H1 (cell line): ENCODE measurements around the gene KCNK13. TPM values are rescaled to one million over a fixed set of nuclear protein-coding genes. Genes with fewer than 3 reads are reported as not detected.

Experiments
- CTCF ChIA-PET: fragments of 300-600 bp; sonication (Branson Sonifier 250); formaldehyde crosslinking; loops from one replicate; lab custom pipeline; 2021; ENCODE audit not compliant: partially characterized antibody; lab: Charles Lee
- POLR2A ChIA-PET: fragments of 300-600 bp; sonication (Branson Sonifier 250); formaldehyde crosslinking; loops from one replicate; lab custom pipeline; 2021; ENCODE audit warnings: inconsistent platforms; ENCODE audit not compliant: partially characterized antibody; lab: Charles Lee
- DNase-seq, 2 experiments: peaks; one replicate each; pipeline versions ENCODE4 v3.0.0 to v3.0.0-alpha.2; 2010 to 2022; ENCODE audit warnings: low spot score in 2 of 2, low read depth in 1 of 2, mixed read lengths in 1 of 2
- FAIRE-seq: peaks from 2 replicates; lab custom pipeline; 2011; peaks lifted over from hg19 to GRCh38; lab: Jason Lieb, UNC
- H2AFZ ChIP-seq: 2 replicates; pipeline ENCODE4 v1.8.1; 2012; ENCODE audit warnings: low read length, inconsistent platforms
- H2AK5ac ChIP-seq: 2 replicates; pipeline ENCODE4 v1.6.1; 2013; ENCODE audit warnings: low read depth, low read length
- H2BK120ac ChIP-seq: replicated peaks from 2 replicates; pipeline ENCODE3; 2013; ENCODE audit warnings: low read depth, low read length, inconsistent platforms
- H2BK12ac ChIP-seq: 2 replicates; pipeline ENCODE4 v1.6.1; 2013; ENCODE audit warnings: low read depth, low read length
- H2BK15ac ChIP-seq: 2 replicates; pipeline ENCODE4 v1.6.1; 2013; ENCODE audit warnings: low read length
- H2BK20ac ChIP-seq: 2 replicates; pipeline ENCODE4 v1.6.1; 2013; ENCODE audit warnings: low read length
- H2BK5ac ChIP-seq: 2 replicates; pipeline ENCODE4 v1.6.1; 2013; ENCODE audit warnings: low read depth, low read length
- H3K14ac ChIP-seq: 2 replicates; pipeline ENCODE4 v1.6.1; 2013; ENCODE audit warnings: inconsistent platforms; ENCODE audit not compliant: insufficient read length
- H3K18ac ChIP-seq: 2 replicates; pipeline ENCODE4 v1.6.1; 2013; ENCODE audit warnings: low read length; ENCODE audit errors: extremely low read depth
- H3K23ac ChIP-seq: 2 replicates; pipeline ENCODE4 v1.6.1; 2013; ENCODE audit warnings: inconsistent platforms; ENCODE audit not compliant: insufficient read length
- H3K23me2 ChIP-seq: 2 replicates; pipeline ENCODE4 v1.6.1; 2013; ENCODE audit warnings: low read depth, low read length
- H3K27ac ChIP-seq: 2 replicates; pipeline ENCODE4 v1.6.1; 2011; ENCODE audit warnings: low read depth, low read length, inconsistent platforms
- H3K27me3 ChIP-seq, 4 experiments: replicated peaks in 1 of 4; 1 replicate in 1 of 4; 2 replicates in 3 of 4; pipeline versions ENCODE4 v1.6.1 to v1.8.1; 2011 to 2013; ENCODE audit warnings: low read length in 3 of 4, mild to moderate bottlenecking in 3 of 4, inconsistent platforms in 2 of 4, mixed read lengths in 2 of 4, moderate library complexity in 1 of 4; ENCODE audit not compliant: control insufficient read depth in 3 of 4, insufficient read depth in 3 of 4; ENCODE audit errors: extremely low read depth in 1 of 4
- H3K36me3 ChIP-seq, 4 experiments: 2 replicates each; pipeline versions ENCODE4 v1.6.1 to v1.8.1; 2011 to 2013; ENCODE audit warnings: mild to moderate bottlenecking in 4 of 4, low read length in 3 of 4, moderate library complexity in 2 of 4, control low read depth in 1 of 4, inconsistent platforms in 1 of 4; ENCODE audit not compliant: insufficient read depth in 4 of 4, control insufficient read depth in 2 of 4
- H3K4ac ChIP-seq: replicated peaks from 2 replicates; pipeline ENCODE3; 2013; ENCODE audit warnings: low read length, low read depth, mixed read lengths, inconsistent platforms; ENCODE audit not compliant: insufficient read length
- H3K4me1 ChIP-seq, 4 experiments: replicated peaks in 1 of 4; 1 replicate in 1 of 4; 2 replicates in 3 of 4; pipeline versions ENCODE4 v1.6.1 to v1.8.1; 2011 to 2013; ENCODE audit warnings: low read length in 3 of 4, inconsistent platforms in 2 of 4, mixed read lengths in 1 of 4; ENCODE audit not compliant: insufficient read depth in 4 of 4, control insufficient read depth in 3 of 4
- H3K4me2 ChIP-seq, 2 experiments: 2 replicates each; pipeline versions ENCODE4 v1.6.1 to v1.8.1; 2011 to 2013; ENCODE audit warnings: low read depth in 2 of 2, low read length in 2 of 2, control low read depth in 1 of 2, inconsistent platforms in 1 of 2, mild to moderate bottlenecking in 1 of 2; ENCODE audit not compliant: insufficient read depth in 1 of 2
- H3K4me3 ChIP-seq, 4 experiments: fragments of 200-600, 300-600 bp in 1 of 4; sonication (generic), shearing (Covaris generic), sonication (Bioruptor Twin) in 1 of 4; 2 replicates each; pipeline versions ENCODE4 v1.5.1 to v1.8.1; 2011 to 2016; ENCODE audit warnings: low read length in 4 of 4, low read depth in 3 of 4, control low read depth in 2 of 4, inconsistent platforms in 2 of 4, mild to moderate bottlenecking in 2 of 4, mixed read lengths in 1 of 4, moderate library complexity in 1 of 4; ENCODE audit not compliant: insufficient read depth in 2 of 4; ENCODE audit errors: extremely low read depth in 1 of 4
- H3K56ac ChIP-seq: replicated peaks from 2 replicates; pipeline ENCODE3; 2013; ENCODE audit warnings: low read depth, mild to moderate bottlenecking, mixed read lengths, low read length, inconsistent platforms; ENCODE audit not compliant: insufficient read length
- H3K79me1 ChIP-seq: 2 replicates; pipeline ENCODE4 v1.6.1; 2013; ENCODE audit warnings: low read depth, low read length, control low read depth
- H3K79me2 ChIP-seq, 2 experiments: 2 replicates each; pipeline versions ENCODE4 v1.6.1 to v1.8.1; 2012 to 2013; ENCODE audit warnings: low read length in 2 of 2, mild to moderate bottlenecking in 2 of 2, inconsistent platforms in 1 of 2; ENCODE audit not compliant: insufficient read depth in 2 of 2, control insufficient read depth in 1 of 2
- H3K9ac ChIP-seq, 4 experiments: replicated peaks in 1 of 4; 1 replicate in 1 of 4; 2 replicates in 3 of 4; pipeline versions ENCODE4 v1.6.1 to v1.8.1; 2011 to 2013; ENCODE audit warnings: low read depth in 3 of 4, low read length in 3 of 4, control low read depth in 2 of 4, mild to moderate bottlenecking in 2 of 4, moderate library complexity in 2 of 4, inconsistent platforms in 1 of 4; ENCODE audit errors: extremely low read depth in 1 of 4
- H3K9me3 ChIP-seq, 2 experiments: 2 replicates each; pipeline versions ENCODE4 v1.6.1 to v1.8.1; 2012 to 2013; ENCODE audit warnings: mild to moderate bottlenecking in 2 of 2, moderate library complexity in 2 of 2, control low read depth in 1 of 2, inconsistent platforms in 1 of 2, low read depth in 1 of 2, low read length in 1 of 2, mixed read lengths in 1 of 2; ENCODE audit not compliant: insufficient read depth in 2 of 2
- H4K20me1 ChIP-seq, 2 experiments: replicated peaks in 1 of 2; 2 replicates each; pipeline versions ENCODE3 to v1.8.1; 2011 to 2013; ENCODE audit warnings: inconsistent platforms in 2 of 2, low read length in 2 of 2, mild to moderate bottlenecking in 1 of 2; ENCODE audit not compliant: insufficient read depth in 2 of 2, control insufficient read depth in 1 of 2
- H4K5ac ChIP-seq: 2 replicates; pipeline ENCODE4 v1.6.1; 2013; ENCODE audit warnings: low read length, low read depth, mixed read lengths, inconsistent platforms; ENCODE audit not compliant: insufficient read length
- H4K8ac ChIP-seq: 2 replicates; pipeline ENCODE4 v1.8.0; 2013; ENCODE audit warnings: mild to moderate bottlenecking, moderate library complexity, low read length, inconsistent platforms; ENCODE audit not compliant: insufficient read depth; ENCODE audit errors: extremely low read depth
- H4K91ac ChIP-seq: replicated peaks from 2 replicates; pipeline ENCODE3; 2013; ENCODE audit warnings: low read length, mixed read lengths, inconsistent platforms; ENCODE audit not compliant: insufficient read length
- CTCF ChIP-seq, 3 experiments: IDR thresholded peaks; 1 replicate in 2 of 3; 2 replicates in 1 of 3; pipeline versions ENCODE4 v1.5.1 to v1.6.1; 2011; ENCODE audit warnings: low read length in 3 of 3, mild to moderate bottlenecking in 3 of 3, inconsistent platforms in 2 of 3, low read depth in 1 of 3, moderate library complexity in 1 of 3; ENCODE audit not compliant: insufficient read depth in 1 of 3; ENCODE audit errors: control extremely low read depth in 1 of 3
- KDM4A ChIP-seq: IDR thresholded peaks from one replicate; pipeline ENCODE4 v1.7.1; 2012; ENCODE audit warnings: low read depth, mild to moderate bottlenecking, moderate library complexity, low read length, inconsistent platforms; ENCODE audit not compliant: severe bottlenecking
- RAD21 ChIP-seq, 2 experiments: IDR thresholded peaks in 1 of 2; conservative IDR thresholded peaks in 1 of 2; 2 replicates each; pipeline ENCODE4 v1.6.1; 2011; ENCODE audit warnings: low read depth in 2 of 2, low read length in 2 of 2, improper control_type of control experiment in 1 of 2, inconsistent platforms in 1 of 2, mild to moderate bottlenecking in 1 of 2, moderate library complexity in 1 of 2
- WGBS, 2 experiments: shearing (Covaris generic) in 1 of 2; methylation state at CpG; one replicate each; pipeline versions ENCODE4 v1.1.6 to v1.1.7; 2013 to 2015; ENCODE audit warnings: low lambda C conversion rate in 2 of 2, mixed read lengths in 2 of 2, inconsistent platforms in 1 of 2, low coverage in 1 of 2, missing lambda C conversion rate in 1 of 2; ENCODE audit not compliant: insufficient replicate concordance in 2 of 2, insufficient coverage in 1 of 2, insufficient read length in 1 of 2; ENCODE audit errors: extremely low coverage in 1 of 2, missing lambda C conversion rate in 1 of 2; 5-methylcytosine and 5-hydroxymethylcytosine counted together
- polyA plus RNA-seq, 7 experiments: library from polyadenylated mRNA; depleted of rRNA in 3 of 7; stranded (reverse) in 5 of 7; unstranded in 2 of 7; fragments of >200 nt in 5 of 7; fragments of 200-250 nt in 2 of 7; gene quantifications; 1 replicate in 5 of 7; 2 replicates in 1 of 7; 4 replicates in 1 of 7; pipeline versions ENCODE4 v1.2.1 to v1.2.3, GENCODE V29; 2011 to 2013; ENCODE audit warnings: missing spikeins in 2 of 7, mixed read lengths in 2 of 7
- total RNA-seq: library from RNA; stranded (reverse); fragmentation: NEBNext Ultra II Directional; extraction: Animal tissue kit (Norgen Biotek cat#: 25700); gene quantifications from 2 replicates; pipeline ENCODE4 v1.2.1, GENCODE V29; 2021

The KCNK13 gene
- total and polyA plus RNA-seq, 2 of the 8 experiments (the other 6 are each of a cell fraction or from before 2014, with no cell fraction given) = 0.39 to 0.48 TPM

- Histone ChIP-seq H3K9ac (no peak overlapping the region), H3K23me2 (no peaks in the 10 kb centered on the region), H3K23ac (no peak overlapping the region), H3K4ac (no peak overlapping the region), H2AK5ac (no peak overlapping the region), H2BK12ac (no peak overlapping the region), H2AFZ (no peak overlapping the region), H2BK20ac (no peak overlapping the region), H3K56ac (no peak overlapping the region), H3K79me1 (no peaks in the 10 kb centered on the region), H3K4me3 (no peak overlapping the region), H4K91ac (no peak overlapping the region), H4K5ac (no peak overlapping the region), H4K20me1 (no peaks in the 10 kb centered on the region), H2BK120ac (no peak overlapping the region), H3K79me2 (no peaks in the 10 kb centered on the region), H3K18ac (no peak overlapping the region), H2BK15ac (no peak overlapping the region), H3K27me3 (no peaks in the 10 kb centered on the region), H3K9me3 (0 out of 4 replicates have a peak, but pooled peaks cover 0 to 1% of the 10 kb centered on the region in 2 experiments), H4K8ac (no peak overlapping the region), H3K27ac (no peak overlapping the region), H3K36me3 (no peaks in the 10 kb centered on the region), H3K4me1 (no peaks in the 10 kb centered on the region), H3K14ac (no peak overlapping the region), H3K4me2 (no peak overlapping the region), H2BK5ac (no peak overlapping the region)
- DNase-seq = peak in 1 of 2 experiments; percentile 77
- TF ChIP-seq RAD21 (IDR thresholded peaks at IDR 0.05 in 1 of 2, conservative IDR thresholded peaks at IDR 0.05 in 1 of 2; ENCODE audit: low read depth in 2 of 2, low read length in 2 of 2) = peak; percentile 44 to 56
- TF ChIP-seq CTCF (IDR thresholded peaks at IDR 0.05; ENCODE audit: control extremely low read depth in 1 of 3, insufficient read depth in 1 of 3, low read depth in 1 of 3, low read length in 3 of 3) = peak; percentile 58 to 81 (median 75)
- TF ChIP-seq KDM4A = no peak
- FAIRE-seq = peak; percentile 73
- POLR2A ChIA-PET = interaction anchor here (0.7 kb wide), 1 partner anchor 18 kb away, joined by 3 read pairs; no protein-coding TSS in a partner anchor
- WGBS, 2 experiments = 54% methylated on average over 9 of the region's 9 CpGs; no CpG with 5 or more reads in 1 of the 2 experiments
- CTCF ChIA-PET = interaction anchor here (0.6 to 4.6 kb wide), 11 partner anchors 9 to 83 kb away, joined by 3 to 32 read pairs (median 4); no protein-coding TSS in a partner anchor
These were observed 132.1 kb downstream of the KCNK13 start for GRCh38 chr14:90193925-90194324.
